Type B pancreatic cell (in vitro differentiated cells): ENCODE data around the gene DNAI1. TPM values are rescaled to one million over a fixed set of nuclear protein-coding genes. Genes with fewer than 3 reads are reported as not detected.
"Not testable (repeated sequence)": the region's sequence is repeated elsewhere in the genome, so short reads cannot be mapped to it uniquely, and the experiment has no call there.

Source experiments
- DNase-seq: peaks from one replicate; pipeline ENCODE4 v3.0.0; 2021; ENCODE audit warnings: mixed read lengths; ENCODE audit not compliant: unreplicated experiment; ENCODE audit errors: extremely low spot score
- H3K27ac Mint-ChIP-seq: 2 replicates; pipeline ENCODE4 v1.8.0; 2021; ENCODE audit warnings: mild to moderate bottlenecking, mixed read lengths
- H3K27me3 Mint-ChIP-seq: 2 replicates; pipeline ENCODE4 v1.8.0; 2021; ENCODE audit warnings: mixed read lengths
- H3K36me3 Mint-ChIP-seq: 2 replicates; pipeline ENCODE4 v1.8.0; 2021; ENCODE audit warnings: mixed read lengths
- H3K4me1 Mint-ChIP-seq: one replicate; pipeline ENCODE4 v1.8.0; 2021; ENCODE audit warnings: mixed read lengths; ENCODE audit not compliant: unreplicated experiment
- H3K4me3 Mint-ChIP-seq: 2 replicates; pipeline ENCODE4 v1.8.0; 2021; ENCODE audit warnings: mild to moderate bottlenecking, mixed read lengths
- H3K9me3 Mint-ChIP-seq: 2 replicates; pipeline ENCODE4 v1.8.0; 2021; ENCODE audit warnings: mixed read lengths
- total RNA-seq: library from RNA; stranded (reverse); gene quantifications from 2 replicates; pipeline ENCODE4 v1.2.1, GENCODE V29; 2021; ENCODE audit warnings: low replicate concordance
- TF ChIP-seq, protein P1 (sequence below): fragments of 200-600 bp; sonication (generic); conservative IDR thresholded peaks from 2 replicates; pipeline ENCODE4 v1.5.0; 2021; ENCODE audit warnings: antibody characterized with exemption, mild to moderate bottlenecking

The DNAI1 gene
- total RNA-seq, 1 donor from 2014 or later, result 4.4 TPM

- DNase-seq, result peak; percentile 94
- TF ChIP-seq, protein P1, sequence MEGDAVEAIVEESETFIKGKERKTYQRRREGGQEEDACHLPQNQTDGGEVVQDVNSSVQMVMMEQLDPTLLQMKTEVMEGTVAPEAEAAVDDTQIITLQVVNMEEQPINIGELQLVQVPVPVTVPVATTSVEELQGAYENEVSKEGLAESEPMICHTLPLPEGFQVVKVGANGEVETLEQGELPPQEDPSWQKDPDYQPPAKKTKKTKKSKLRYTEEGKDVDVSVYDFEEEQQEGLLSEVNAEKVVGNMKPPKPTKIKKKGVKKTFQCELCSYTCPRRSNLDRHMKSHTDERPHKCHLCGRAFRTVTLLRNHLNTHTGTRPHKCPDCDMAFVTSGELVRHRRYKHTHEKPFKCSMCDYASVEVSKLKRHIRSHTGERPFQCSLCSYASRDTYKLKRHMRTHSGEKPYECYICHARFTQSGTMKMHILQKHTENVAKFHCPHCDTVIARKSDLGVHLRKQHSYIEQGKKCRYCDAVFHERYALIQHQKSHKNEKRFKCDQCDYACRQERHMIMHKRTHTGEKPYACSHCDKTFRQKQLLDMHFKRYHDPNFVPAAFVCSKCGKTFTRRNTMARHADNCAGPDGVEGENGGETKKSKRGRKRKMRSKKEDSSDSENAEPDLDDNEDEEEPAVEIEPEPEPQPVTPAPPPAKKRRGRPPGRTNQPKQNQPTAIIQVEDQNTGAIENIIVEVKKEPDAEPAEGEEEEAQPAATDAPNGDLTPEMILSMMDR, result no peak
- peak within 1 kb of the TSS; percentile 64 for H3K27ac Mint-ChIP-seq
- H3K4me1 Mint-ChIP-seq, result peaks cover 16% of the 10 kb centered on the region
- no peaks in the 10 kb centered on the region for H3K36me3 Mint-ChIP-seq
- H3K4me3 Mint-ChIP-seq, result peak within 1 kb of the TSS; percentile 88
- H3K27me3 Mint-ChIP-seq, result peaks cover 48% of the 10 kb centered on the region
- H3K9me3 Mint-ChIP-seq, result no peaks in the 10 kb centered on the region
Observed at GRCh38 chr9:34522971-34523797, 64.6 kb downstream of the DNAI1 start, which contains the start of gene ENHO. Gene ENHO, minus strand, starts transcription at chr9:34522990. Its CDS starts 1,295 bp downstream, at chr9:34521695.

DNA sequence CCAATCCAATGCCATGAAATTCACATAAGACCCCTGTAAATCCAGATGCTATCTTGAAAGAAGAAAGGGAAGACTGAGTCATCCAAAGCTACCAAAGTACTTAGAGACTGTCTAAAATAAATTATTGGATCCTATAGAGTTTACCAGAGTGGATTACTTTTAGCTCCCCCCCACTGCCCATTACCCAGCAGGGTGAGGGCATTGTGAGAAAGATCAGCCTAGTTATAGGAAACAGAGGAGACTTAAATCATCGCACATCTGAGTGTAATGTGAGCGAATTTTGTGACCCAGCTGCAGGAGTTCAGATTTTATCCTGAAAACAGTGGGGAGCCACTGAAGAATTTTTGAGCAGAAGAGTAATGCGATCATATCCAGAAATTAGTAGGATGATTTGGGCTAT is 65.7 kb downstream of the DNAI1 start:
- H3K4me3 Mint-ChIP-seq, result peak overlapping the region; percentile 61
- peaks cover 49% of the 10 kb centered on the region for H3K27me3 Mint-ChIP-seq
- no peaks in the 10 kb centered on the region for H3K36me3 Mint-ChIP-seq
- no peaks in the 10 kb centered on the region for H3K9me3 Mint-ChIP-seq
- DNase-seq, result no peak
- H3K27ac Mint-ChIP-seq, result no peak overlapping the region
- TF ChIP-seq, protein P1, result no peak
- H3K4me1 Mint-ChIP-seq, result peaks cover 12% of the 10 kb centered on the region

DNA sequence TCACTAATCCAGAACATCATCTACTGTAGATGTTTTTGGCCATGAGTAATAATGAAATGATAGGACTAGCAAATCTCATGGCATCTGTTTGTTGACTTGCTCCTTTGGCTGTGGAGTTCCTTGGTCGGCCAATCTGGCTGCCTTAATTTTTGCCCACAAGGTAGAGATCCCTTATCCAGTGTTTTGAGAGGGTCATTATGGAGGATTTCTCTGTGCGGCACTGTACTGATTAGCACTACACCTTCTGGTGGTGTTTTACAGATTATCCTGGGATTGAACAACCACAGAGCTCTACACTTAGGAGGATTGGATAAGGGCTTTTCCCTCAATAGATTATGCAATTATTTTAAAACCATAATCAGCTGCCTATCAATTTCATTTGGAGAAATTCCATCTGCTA is 67.4 kb downstream of the DNAI1 start:
- DNase-seq, result no peak
- H3K36me3 Mint-ChIP-seq, result no peaks in the 10 kb centered on the region
- peaks cover 5% of the 10 kb centered on the region for H3K9me3 Mint-ChIP-seq
- peaks cover 59% of the 10 kb centered on the region for H3K27me3 Mint-ChIP-seq
- H3K4me3 Mint-ChIP-seq, result no peak overlapping the region
- TF ChIP-seq, protein P1, result no peak
- peaks cover 12% of the 10 kb centered on the region for H3K4me1 Mint-ChIP-seq
- H3K27ac Mint-ChIP-seq, result no peak overlapping the region

GRCh38 chr9:34532041-34532440 is 73.4 kb downstream of the DNAI1 start:
- not testable (repeated sequence) for H3K4me1 Mint-ChIP-seq, DNase-seq, H3K27ac Mint-ChIP-seq, H3K9me3 Mint-ChIP-seq, H3K36me3 Mint-ChIP-seq, H3K4me3 Mint-ChIP-seq
- H3K27me3 Mint-ChIP-seq, result peaks cover 66% of the 10 kb centered on the region

DNA sequence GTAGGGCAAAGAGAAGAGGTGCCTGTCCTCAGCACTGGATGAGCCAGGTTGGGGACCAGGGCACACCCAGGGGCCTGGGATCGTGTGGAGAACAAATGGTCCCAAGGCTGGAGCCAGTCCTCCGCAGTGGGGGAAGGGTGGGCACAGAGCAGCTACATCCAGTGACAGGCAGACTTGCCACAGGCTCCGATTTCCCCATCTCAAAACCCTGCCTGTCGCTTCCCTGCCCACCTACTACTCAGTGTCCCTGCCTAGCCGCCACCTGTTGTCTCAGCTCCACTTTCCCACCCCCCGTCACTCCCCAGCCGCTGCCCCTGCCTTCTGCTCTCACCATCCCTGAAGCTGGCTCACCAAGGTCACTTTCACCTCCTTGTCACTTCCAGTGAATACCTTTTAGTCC is 78.1 kb downstream of the DNAI1 start:
- TF ChIP-seq, protein P1, result no peak
- Mint-ChIP-seq H3K4me3 (no peak overlapping the region), H3K36me3 (no peaks in the 10 kb centered on the region), H3K9me3 (no peaks in the 10 kb centered on the region), H3K27me3 (peaks cover 52% of the 10 kb centered on the region), H3K27ac (no peak overlapping the region), H3K4me1 (no peaks in the 10 kb centered on the region)
- DNase-seq, result no peak

DNA sequence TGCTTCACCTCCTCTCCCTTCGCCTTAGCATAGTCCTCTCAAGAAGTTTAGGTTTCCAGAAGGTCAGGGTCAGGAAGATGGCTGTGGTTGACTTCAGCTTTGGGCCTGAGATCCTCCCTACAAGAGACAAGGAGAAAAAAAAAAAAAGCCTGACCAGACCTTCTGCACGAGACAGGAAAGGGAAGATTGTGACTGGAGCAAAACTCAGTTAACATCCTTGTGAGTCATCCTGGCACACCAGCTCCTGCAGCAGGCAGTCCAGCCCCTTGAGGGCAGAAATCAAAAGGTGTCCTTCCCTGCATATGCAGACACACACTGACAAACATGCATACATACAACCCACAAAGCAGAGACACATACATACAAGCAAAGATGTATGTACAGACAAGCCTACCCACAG is 82.2 kb downstream of the DNAI1 start:
- TF ChIP-seq, protein P1, result no peak
- Mint-ChIP-seq H3K27ac (no peak overlapping the region), H3K4me3 (no peak overlapping the region), H3K4me1 (no peaks in the 10 kb centered on the region), H3K27me3 (peaks cover 50% of the 10 kb centered on the region), H3K9me3 (no peaks in the 10 kb centered on the region), H3K36me3 (no peaks in the 10 kb centered on the region)
- no peak for DNase-seq
